ENCODE results near the gene GNAZ. TPM values are rescaled to one million over a fixed set of nuclear protein-coding genes. Genes with fewer than 3 reads are reported as not detected.

Gene GNAZ
- total RNA-seq, 2 experiments from 2014 or later = 1.2 to 2.1 TPM

GRCh38 chr22:23062616-23063538, 7.4 kb upstream of the GNAZ start:
- CTCF ChIA-PET = no interaction called here

GRCh38 chr22:23063539-23064380, 6.6 kb upstream of the GNAZ start:
- ChIA-PET CTCF (no interaction called here), POLR2A (no interaction called here)

More at GRCh38 chr22:23062616-23063538, 7.4 kb upstream of the GNAZ start:
- POLR2A ChIA-PET = interaction anchor here (0.6 kb wide), 1 partner anchor 39 kb away, joined by 7 read pairs; no protein-coding TSS in a partner anchor

DNA sequence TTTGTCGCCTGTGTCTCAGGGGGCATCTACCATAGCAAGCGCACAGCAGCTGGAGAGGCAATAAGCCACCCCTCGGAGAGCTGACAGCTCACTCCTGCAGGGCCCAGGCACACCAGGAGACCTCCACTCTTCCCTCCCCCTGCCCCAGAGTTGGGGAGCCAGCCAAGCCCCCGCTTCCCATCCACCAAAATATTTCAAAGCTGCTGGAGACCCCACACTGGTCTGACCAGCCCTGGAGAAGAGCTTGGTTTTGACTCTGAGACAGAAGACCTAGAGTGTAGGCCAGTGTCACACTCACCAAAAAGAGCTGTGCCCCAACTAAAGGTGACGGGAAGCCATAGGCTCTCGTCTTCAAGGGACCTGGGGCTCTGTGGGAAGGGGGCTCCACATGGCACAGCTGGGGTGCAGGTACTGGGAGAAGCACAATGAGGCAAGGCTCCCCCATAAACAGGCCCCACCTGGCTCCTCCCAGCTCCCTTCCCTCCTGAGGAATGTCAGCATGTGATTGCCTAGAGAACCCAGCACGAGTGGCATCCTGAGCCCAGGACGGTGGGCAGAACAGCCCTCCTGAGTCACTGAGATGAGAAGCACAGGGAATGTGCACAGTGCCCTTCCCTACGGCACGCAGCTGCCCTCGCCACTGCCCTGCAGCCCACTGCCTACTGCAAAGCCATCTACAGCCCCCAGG, 5.8 kb upstream of the GNAZ start:
- CTCF ChIA-PET = no interaction called here
- POLR2A ChIA-PET = no interaction called here

DNA sequence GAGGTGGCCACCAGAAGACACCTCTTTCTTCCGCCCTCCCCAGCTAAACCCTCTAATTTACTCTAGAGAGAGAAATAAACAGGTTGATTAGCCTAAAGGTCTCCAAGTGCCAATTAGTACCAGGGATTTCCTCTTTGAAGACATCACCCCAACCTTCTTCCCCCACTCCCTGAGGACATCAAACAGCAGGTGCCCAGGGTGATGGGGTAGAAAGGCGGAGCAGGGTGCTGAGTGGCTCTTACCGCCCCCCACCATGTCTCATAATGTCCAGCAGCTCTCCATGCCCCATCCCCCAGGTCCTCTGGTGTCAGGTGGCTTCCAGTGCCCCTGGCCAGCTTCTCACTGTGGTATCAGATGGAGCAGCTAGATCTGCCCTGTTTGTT, 5.3 kb upstream of the GNAZ start:
- POLR2A ChIA-PET = no interaction called here

DNA sequence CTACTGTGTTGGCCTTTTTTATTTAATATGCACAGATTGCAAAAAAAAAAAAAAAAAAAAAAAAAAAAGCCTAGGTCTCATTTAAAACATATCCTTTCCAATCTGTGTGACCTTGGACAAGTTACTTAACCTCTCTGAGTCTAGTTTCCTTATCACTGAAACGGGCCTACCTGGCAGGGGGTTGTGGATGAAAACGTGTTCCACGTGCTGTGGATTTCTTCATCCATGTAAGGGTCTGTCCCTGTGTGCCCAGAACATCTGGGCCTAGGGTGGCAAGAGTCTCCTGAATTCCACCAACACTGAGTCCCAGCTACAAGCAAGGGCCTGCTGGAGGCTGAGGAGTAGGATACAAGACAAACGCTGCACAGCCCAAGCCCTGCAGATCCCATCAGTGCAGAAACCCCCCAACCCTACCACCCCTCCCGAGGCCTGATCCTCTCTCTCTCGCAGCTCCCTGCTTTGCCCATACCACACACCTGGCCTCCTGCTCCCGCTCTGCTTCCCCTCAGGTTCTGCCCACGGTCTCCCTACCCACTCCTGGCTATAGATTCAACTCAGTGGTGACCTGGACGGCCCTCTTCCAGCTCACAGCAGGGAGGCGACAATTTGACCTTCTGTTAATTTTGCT, 4.7 kb upstream of the GNAZ start:
- ChIA-PET POLR2A (no interaction called here), CTCF (interaction anchor here (0.6 kb wide), 1 partner anchor 51 kb away, joined by 3 read pairs; no protein-coding TSS in a partner anchor)

More for the DNA sequence above, 5.3 kb upstream of the GNAZ start:
- CTCF ChIA-PET = no interaction called here

- POLR2A ChIA-PET = no interaction called here
Observed at GRCh38 chr22:23066200-23067022, 3.9 kb upstream of the GNAZ start.

DNA sequence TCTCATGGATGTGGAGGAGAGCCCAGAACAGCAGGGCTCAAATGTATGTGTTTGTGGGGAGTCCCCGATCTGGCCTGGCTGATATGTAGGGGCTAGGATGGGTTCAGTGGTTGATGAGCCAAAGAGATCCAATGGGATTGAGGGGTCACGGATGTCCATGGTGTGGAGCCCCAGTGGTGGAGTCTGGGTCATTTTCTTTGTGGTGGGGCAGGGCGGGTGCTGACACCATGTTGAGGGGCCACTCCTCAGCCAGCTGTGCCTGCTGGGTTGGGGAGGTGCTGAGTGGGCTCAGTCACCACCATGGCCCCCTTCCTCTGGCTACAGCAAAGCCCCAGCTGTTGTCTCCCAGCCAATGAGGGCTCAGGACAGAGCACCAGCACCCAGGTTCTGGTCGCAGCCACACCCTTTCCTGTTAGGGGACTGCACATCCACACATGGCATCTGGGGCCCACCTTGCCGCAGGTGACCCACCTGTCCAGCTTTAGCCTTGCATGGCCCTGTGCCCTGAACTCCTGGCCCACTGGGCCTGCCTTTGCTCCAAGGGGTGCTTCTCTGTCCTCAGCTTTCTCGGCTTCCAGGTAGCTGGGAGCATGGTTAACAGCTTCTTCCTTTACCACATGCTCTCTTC, 3.2 kb upstream of the GNAZ start:
- POLR2A ChIA-PET = no interaction called here

More at GRCh38 chr22:23066200-23067022, 3.9 kb upstream of the GNAZ start:
- CTCF ChIA-PET = interaction anchor here (0.6 kb wide), 1 partner anchor 52 kb away, joined by 3 read pairs; no protein-coding TSS in a partner anchor

GRCh38 chr22:23067691-23068090, 2.6 kb upstream of the GNAZ start:
- POLR2A ChIA-PET = no interaction called here
- CTCF ChIA-PET = no interaction called here

More for the DNA sequence above, 3.2 kb upstream of the GNAZ start:
- CTCF ChIA-PET = no interaction called here

- ChIA-PET POLR2A (no interaction called here), CTCF (interaction anchor here (1.1 kb wide), 1 partner anchor 111 kb away, joined by 3 read pairs; no protein-coding TSS in a partner anchor)
Observed at GRCh38 chr22:23068096-23068831, 2.1 kb upstream of the GNAZ start.

GRCh38 chr22:23068832-23069385, 1.4 kb upstream of the GNAZ start:
- CTCF ChIA-PET = interaction anchor here (1.1 to 2.0 kb wide), 3 partner anchors 59 to 213 kb away, joined by 3 to 8 read pairs (median 6); no protein-coding TSS in a partner anchor
- POLR2A ChIA-PET = no interaction called here

GRCh38 chr22:23069502-23070357, 589 bp upstream of the GNAZ start:
- ChIA-PET CTCF (interaction anchor here (1.1 to 2.0 kb wide), 3 partner anchors 58 to 212 kb away, joined by 3 to 8 read pairs (median 6); no protein-coding TSS in a partner anchor), POLR2A (no interaction called here)

- POLR2A ChIA-PET = no interaction called here
- CTCF ChIA-PET = interaction anchor here (1.1 kb wide), 1 partner anchor 112 kb away, joined by 3 read pairs; no protein-coding TSS in a partner anchor
Observed at GRCh38 chr22:23071230-23072076, 1.1 kb downstream of the GNAZ start.

DNA sequence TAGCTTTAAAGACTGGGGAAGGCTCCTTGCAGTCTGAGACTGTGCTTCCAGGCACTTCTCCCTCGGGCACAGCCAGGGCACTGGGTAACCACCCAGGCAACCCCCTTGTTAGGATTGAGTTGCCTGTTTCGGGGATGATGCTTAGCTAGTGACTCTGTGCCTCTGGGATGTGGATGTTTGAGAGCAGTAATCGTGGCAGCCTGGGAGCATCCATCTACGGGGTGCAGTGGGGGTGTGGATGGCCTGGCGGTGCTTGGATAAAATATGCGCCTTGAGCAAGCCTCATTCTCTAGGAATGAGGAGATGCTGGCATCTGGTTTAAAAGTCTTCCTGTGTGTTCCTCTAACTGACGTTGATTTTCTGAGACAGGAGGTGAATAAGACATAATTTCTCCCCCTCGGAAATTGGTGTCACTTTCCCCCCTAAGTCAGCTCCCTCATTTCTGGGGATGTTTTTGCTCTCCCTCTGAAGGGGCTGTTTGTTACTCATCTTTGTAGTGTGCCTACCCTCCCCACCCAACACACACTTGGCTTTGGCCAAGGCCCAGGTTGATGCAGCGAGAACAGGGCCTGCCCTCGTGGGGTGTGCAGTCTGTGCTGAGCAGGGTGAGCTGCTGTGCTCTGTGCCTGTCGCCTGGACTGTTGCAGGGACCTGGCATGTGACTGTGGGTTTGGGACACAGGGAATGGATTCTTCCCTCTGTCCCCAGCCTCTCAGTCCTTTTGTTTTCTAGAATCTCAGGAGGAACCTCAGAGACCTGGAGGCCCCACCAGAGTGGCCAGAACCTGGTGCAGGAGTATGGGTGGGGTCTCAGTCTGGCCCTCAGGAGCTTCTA, 2.0 kb downstream of the GNAZ start:
- POLR2A ChIA-PET = no interaction called here
- CTCF ChIA-PET = no interaction called here

- POLR2A ChIA-PET = no interaction called here
- CTCF ChIA-PET = no interaction called here
Observed at GRCh38 chr22:23072911-23073491, 2.7 kb downstream of the GNAZ start.
